Measurements from ENCODE around the gene FOXR1. TPM values are rescaled to one million over a fixed set of nuclear protein-coding genes. Genes with fewer than 3 reads are reported as not detected.

The FOXR1 gene
- total RNA-seq, 1 experiment from 2014 or later: not detected

DNA sequence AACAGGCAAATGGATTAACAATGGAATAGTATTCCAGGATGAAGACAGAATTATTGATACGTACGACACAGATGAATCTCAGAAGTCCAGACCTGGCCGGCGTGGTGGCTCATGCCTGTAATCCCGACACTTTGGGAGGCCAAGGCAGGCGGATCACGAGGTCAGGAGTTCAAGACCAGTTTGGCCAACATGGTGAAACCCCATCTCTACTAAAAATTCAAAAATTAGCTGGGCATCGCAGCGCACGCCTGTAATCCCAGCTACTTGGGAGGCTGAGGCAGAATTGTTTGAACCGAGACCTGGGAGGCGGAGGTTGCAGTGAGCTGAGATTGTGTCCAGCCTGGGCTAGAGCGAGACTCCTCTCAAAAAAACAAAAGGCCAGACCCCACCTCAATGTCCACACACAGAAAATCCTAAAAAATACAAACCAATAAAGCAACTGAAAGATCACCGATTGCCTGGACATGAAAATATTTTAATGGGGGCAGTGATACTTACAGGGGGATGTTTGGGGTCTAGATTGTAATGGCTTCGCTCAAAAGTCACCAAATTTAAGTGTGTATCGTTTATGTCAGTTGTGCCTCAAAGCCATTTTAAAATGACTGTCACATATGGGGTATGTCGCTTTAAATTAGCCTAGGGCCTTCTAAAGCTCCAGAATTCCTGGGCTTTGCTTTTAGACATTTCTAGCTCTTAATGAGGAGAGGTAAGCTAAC is 42.8 kb downstream of the FOXR1 start (continued):
- TF ChIP-seq ZNF281 (CRISPR knock-in tag; IDR thresholded peaks at IDR 0.05): no peak

DNA sequence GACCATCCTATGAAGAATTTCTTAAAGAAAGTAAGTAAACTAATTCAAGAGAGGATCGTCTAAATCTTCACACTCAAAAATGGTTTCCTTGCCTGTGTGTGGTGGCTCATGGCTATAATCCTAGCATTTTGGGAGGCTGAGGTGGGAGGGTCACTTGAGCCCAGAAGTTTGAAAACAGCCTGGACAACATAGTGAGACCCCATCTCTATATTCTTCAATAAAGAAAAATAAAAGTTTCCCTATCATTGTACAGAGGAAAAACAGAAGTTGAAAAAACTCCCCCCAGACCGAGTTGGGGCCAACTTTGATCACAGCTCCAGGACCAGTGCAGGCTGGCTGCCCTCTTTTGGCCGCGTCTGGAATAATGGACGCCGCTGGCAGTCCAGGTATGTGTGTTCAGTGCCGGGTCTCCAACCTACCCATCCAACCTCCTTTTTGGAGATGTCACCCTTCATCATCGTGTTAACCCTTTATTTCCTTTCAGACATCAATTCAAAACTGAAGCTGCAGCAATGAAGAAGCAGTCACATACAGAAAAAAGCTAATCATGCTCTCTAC is 43.6 kb downstream of the FOXR1 start:
- H3K36me3 Mint-ChIP-seq: peaks cover 68% of the 10 kb centered on the region
- no peak overlapping the region for H3K4me3 Mint-ChIP-seq
- ATAC-seq: no peak
- no peaks in the 10 kb centered on the region; the same call in 1 of the 2 replicates for H3K27me3 Mint-ChIP-seq (ENCODE audit: low read depth)
- peak overlapping the region; percentile 81 for H3K27ac Mint-ChIP-seq
- ChIA-PET CTCF (interaction anchor here (0.6 to 1.5 kb wide), 2 partner anchors 17 to 189 kb away, joined by 3 to 5 read pairs; partner anchors contain the start of gene CENATAC), POLR2A (no interaction called here)
- no peaks in the 10 kb centered on the region for H3K9me3 Mint-ChIP-seq
- H3K4me1 Mint-ChIP-seq: peaks cover 16% of the 10 kb centered on the region
- DNase-seq (ENCODE audit: low spot score): no peak
- TF ChIP-seq ERG (CRISPR knock-in tag; IDR thresholded peaks at IDR 0.05) (0 out of 2 replicates have a peak, but pooled peaks have one; percentile 55), ATF2 (CRISPR knock-in tag; IDR thresholded peaks at IDR 0.05; ENCODE audit: borderline replicate concordance, low read depth) (no peak), GABPB1 (CRISPR knock-in tag; IDR thresholded peaks at IDR 0.05) (no peak), SOX15 (CRISPR knock-in tag; IDR thresholded peaks at IDR 0.05) (no peak), ZNF671 (CRISPR knock-in tag; IDR thresholded peaks at IDR 0.05) (peak; percentile 69), GTF2I (CRISPR knock-in tag; conservative IDR thresholded peaks at IDR 0.05) (0 out of 2 replicates have a peak, but pooled peaks have one; percentile 13), ZNF219 (CRISPR knock-in tag; IDR thresholded peaks at IDR 0.05; ENCODE audit: borderline replicate concordance) (no peak), TEAD4 (CRISPR knock-in tag; IDR thresholded peaks at IDR 0.05) (no peak), AFF4 (CRISPR knock-in tag; IDR thresholded peaks at IDR 0.05; ENCODE audit: borderline replicate concordance) (no peak), CREB1 (CRISPR knock-in tag; IDR thresholded peaks at IDR 0.05) (no peak), ETV6 (CRISPR knock-in tag; IDR thresholded peaks at IDR 0.05) (no peak), FOXP1 (CRISPR knock-in tag; IDR thresholded peaks at IDR 0.05; ENCODE audit: borderline replicate concordance) (no peak)
- TF ChIP-seq, protein P1, sequence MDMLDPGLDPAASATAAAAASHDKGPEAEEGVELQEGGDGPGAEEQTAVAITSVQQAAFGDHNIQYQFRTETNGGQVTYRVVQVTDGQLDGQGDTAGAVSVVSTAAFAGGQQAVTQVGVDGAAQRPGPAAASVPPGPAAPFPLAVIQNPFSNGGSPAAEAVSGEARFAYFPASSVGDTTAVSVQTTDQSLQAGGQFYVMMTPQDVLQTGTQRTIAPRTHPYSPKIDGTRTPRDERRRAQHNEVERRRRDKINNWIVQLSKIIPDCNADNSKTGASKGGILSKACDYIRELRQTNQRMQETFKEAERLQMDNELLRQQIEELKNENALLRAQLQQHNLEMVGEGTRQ (CRISPR knock-in tag; IDR thresholded peaks at IDR 0.05): no peak
- TF ChIP-seq, protein P2, sequence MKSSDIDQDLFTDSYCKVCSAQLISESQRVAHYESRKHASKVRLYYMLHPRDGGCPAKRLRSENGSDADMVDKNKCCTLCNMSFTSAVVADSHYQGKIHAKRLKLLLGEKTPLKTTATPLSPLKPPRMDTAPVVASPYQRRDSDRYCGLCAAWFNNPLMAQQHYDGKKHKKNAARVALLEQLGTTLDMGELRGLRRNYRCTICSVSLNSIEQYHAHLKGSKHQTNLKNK (CRISPR knock-in tag; IDR thresholded peaks at IDR 0.05): peak; percentile 25; the same call in 1 of the 2 replicates
- TF ChIP-seq, protein P3, sequence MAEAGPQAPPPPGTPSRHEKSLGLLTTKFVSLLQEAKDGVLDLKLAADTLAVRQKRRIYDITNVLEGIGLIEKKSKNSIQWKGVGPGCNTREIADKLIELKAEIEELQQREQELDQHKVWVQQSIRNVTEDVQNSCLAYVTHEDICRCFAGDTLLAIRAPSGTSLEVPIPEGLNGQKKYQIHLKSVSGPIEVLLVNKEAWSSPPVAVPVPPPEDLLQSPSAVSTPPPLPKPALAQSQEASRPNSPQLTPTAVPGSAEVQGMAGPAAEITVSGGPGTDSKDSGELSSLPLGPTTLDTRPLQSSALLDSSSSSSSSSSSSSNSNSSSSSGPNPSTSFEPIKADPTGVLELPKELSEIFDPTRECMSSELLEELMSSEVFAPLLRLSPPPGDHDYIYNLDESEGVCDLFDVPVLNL (CRISPR knock-in tag; IDR thresholded peaks at IDR 0.05; ENCODE audit: borderline replicate concordance, low read depth): no peak
- TF ChIP-seq, protein P4, sequence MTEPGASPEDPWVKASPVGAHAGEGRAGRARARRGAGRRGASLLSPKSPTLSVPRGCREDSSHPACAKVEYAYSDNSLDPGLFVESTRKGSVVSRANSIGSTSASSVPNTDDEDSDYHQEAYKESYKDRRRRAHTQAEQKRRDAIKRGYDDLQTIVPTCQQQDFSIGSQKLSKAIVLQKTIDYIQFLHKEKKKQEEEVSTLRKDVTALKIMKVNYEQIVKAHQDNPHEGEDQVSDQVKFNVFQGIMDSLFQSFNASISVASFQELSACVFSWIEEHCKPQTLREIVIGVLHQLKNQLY (CRISPR knock-in tag; IDR thresholded peaks at IDR 0.05): no peak

All from WTC11 (cell line).